Bronchial smooth muscle cell (primary cell): ENCODE results near the gene TRDN. TPM values are rescaled to one million over a fixed set of nuclear protein-coding genes. Genes with fewer than 3 reads are reported as not detected.

Experiments
- total RNA-seq: library from RNA; depleted of rRNA; stranded (reverse); fragments of >200 nt; gene quantifications from 2 replicates; pipeline ENCODE4 v1.2.1, GENCODE V29; 2014

The TRDN gene
- not detected in 2 replicates for total RNA-seq

DNA sequence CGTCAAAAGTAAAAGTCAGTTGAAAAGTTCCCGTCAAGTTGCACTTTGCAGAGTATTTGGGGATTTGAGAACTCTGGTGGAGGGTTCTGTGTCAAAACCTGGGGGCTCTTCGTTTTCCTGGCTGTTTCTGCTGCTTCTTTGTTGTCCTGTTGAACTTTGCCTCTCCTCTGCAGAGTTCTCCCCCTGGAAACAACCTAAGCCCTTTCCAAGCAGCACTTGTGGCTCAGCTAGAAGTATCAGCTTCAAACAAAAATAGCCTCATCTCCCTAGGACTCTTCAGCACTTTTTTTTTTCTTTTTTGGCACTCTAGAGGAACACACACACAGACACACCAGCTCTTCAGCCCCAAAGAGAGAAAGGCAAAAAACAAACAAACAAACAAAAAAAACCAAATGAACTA is at the start of gene TRDN:
TRDN (minus strand) TSS at position 169 of the 400 bp plus-strand sequence. CDS start 175 bp downstream, outside the sequence.

Other genes with a start within 250 kb of the TRDN start
- gene NKAIN2, start 166.9 kb upstream of the TRDN start, total RNA-seq, result not detected in 2 replicates